ENCODE data around the gene SMAD9.

SMAD9 gene

GRCh38 chr13:36919171-36919832, 736 bp downstream of the SMAD9 start:
- in situ Hi-C loops (cut with HindIII; ENCODE audit: low sequenced_read_pairs) = no loop called here
- TF ChIP-seq CTCF (IDR thresholded peaks at IDR 0.05; ENCODE audit: low read depth, low read length) = no peak
- H3K4me3 ChIP-seq (ENCODE audit: low read depth, low read length) = peak overlapping the region; percentile 75
- peak; percentile 24 for DNase-seq (ENCODE audit: low read depth, low spot score)

GRCh38 chr13:36918246-36919131, 1.5 kb downstream of the SMAD9 start:
- DNase-seq (ENCODE audit: low read depth, low spot score) = peak; percentile 29
- in situ Hi-C loops (cut with HindIII; ENCODE audit: low sequenced_read_pairs) = no loop called here
- peak overlapping the region; percentile 75 for H3K4me3 ChIP-seq (ENCODE audit: low read depth, low read length)
- TF ChIP-seq CTCF (IDR thresholded peaks at IDR 0.05; ENCODE audit: low read depth, low read length) = no peak

DNA sequence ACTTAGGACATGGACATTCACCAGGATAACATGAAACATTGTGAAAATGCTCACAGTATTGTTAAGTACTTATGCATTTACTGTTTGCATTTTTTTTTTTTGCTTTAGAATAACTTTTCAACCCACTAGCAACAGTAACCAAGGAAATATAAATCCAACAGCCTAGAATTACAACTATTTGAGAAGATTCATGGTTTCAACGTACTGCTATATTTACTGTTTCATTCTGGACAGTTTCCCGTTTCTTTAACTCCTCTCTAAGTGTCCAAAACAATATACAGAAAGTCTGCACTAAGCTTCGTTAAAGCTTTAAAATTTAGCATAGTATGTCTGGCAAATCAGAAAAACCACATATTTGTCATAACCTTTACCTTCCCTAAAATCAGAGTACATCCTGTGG, 2.7 kb downstream of the SMAD9 start:
- TF ChIP-seq CTCF (IDR thresholded peaks at IDR 0.05; ENCODE audit: low read depth, low read length) = no peak
- DNase-seq (ENCODE audit: low read depth, low spot score) = no peak
- in situ Hi-C loops (cut with HindIII; ENCODE audit: low sequenced_read_pairs) = no loop called here

GRCh38 chr13:36915896-36916640, 4.0 kb downstream of the SMAD9 start:
- H3K4me3 ChIP-seq (ENCODE audit: low read depth, low read length) = no peak overlapping the region
- DNase-seq (ENCODE audit: low read depth, low spot score) = no peak
- no peak for TF ChIP-seq CTCF (IDR thresholded peaks at IDR 0.05; ENCODE audit: low read depth, low read length)
- in situ Hi-C loops (cut with HindIII; ENCODE audit: low sequenced_read_pairs) = no loop called here

More for the DNA sequence above, 2.7 kb downstream of the SMAD9 start:
- no peak overlapping the region for H3K4me3 ChIP-seq (ENCODE audit: low read depth, low read length)

GRCh38 chr13:36915106-36915505, 4.9 kb downstream of the SMAD9 start:
- in situ Hi-C loops (cut with HindIII; ENCODE audit: low sequenced_read_pairs) = no loop called here
- no peak for TF ChIP-seq CTCF (IDR thresholded peaks at IDR 0.05; ENCODE audit: low read depth, low read length)
- no peak for DNase-seq (ENCODE audit: low read depth, low spot score)

DNA sequence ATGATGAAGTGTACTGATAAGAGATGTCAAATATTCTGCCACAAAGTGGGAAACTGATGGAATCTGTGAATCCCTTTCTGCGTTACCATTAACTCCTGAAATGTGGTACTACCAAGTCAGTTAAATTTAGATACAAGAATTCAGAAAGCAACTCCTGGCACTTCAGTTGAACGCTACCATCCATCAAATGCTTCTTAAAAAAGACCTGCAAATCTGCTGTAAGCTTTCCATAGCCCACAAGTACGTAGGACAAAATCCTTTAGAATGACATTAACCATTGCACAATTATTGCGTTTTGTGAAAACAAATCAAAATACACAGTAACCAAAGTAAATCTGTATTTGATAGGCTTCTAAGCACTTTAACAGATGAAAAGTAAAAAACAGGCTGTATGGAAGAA, 5.4 kb downstream of the SMAD9 start:
- no peak overlapping the region for H3K4me3 ChIP-seq (ENCODE audit: low read depth, low read length)
- in situ Hi-C loops (cut with HindIII; ENCODE audit: low sequenced_read_pairs) = no loop called here
- TF ChIP-seq CTCF (IDR thresholded peaks at IDR 0.05; ENCODE audit: low read depth, low read length) = no peak
- no peak for DNase-seq (ENCODE audit: low read depth, low spot score)

More at GRCh38 chr13:36915106-36915505, 4.9 kb downstream of the SMAD9 start:
- no peak overlapping the region for H3K4me3 ChIP-seq (ENCODE audit: low read depth, low read length)
